Mononuclear cell (primary cell): ENCODE measurements around the gene SLFNL1. TPM values are rescaled to one million over a fixed set of nuclear protein-coding genes. Genes with fewer than 3 reads are reported as not detected.

Experiments
- H3K27me3 ChIP-seq: 2 replicates; pipeline ENCODE4 v1.6.0; 2011; ENCODE audit warnings: low read length, control low read depth; ENCODE audit not compliant: insufficient read depth
- H3K4me1 ChIP-seq: 2 replicates; pipeline ENCODE4 v1.5.1; 2011; ENCODE audit warnings: mild to moderate bottlenecking, low read length, control low read depth; ENCODE audit not compliant: insufficient read depth
- H3K4me3 ChIP-seq: 2 replicates; pipeline ENCODE4 v1.5.1; 2011; ENCODE audit warnings: mild to moderate bottlenecking, low read length, moderate library complexity
- H3K9me3 ChIP-seq: 2 replicates; pipeline ENCODE4 v1.5.1; 2011; ENCODE audit warnings: low read depth, mild to moderate bottlenecking, control low read depth, low read length
- total RNA-seq: library from RNA; depleted of rRNA; stranded (reverse); fragments of >200 nt; gene quantifications from one replicate; pipeline ENCODE4 v1.2.3, GENCODE V29; 2012

Gene SLFNL1
- total RNA-seq, 1 donor: 0.10 TPM

- H3K27me3 ChIP-seq: no peaks in the 10 kb centered on the region
- no peaks in the 10 kb centered on the region for H3K9me3 ChIP-seq
- no peak overlapping the region for H3K4me3 ChIP-seq
- H3K4me1 ChIP-seq: peaks cover 6% of the 10 kb centered on the region
These were observed 49.6 kb downstream of the SLFNL1 start for GRCh38 chr1:40971966-40972365.

- peaks cover 6% of the 10 kb centered on the region for H3K4me1 ChIP-seq
- H3K9me3 ChIP-seq: no peaks in the 10 kb centered on the region
- H3K27me3 ChIP-seq: no peaks in the 10 kb centered on the region
- H3K4me3 ChIP-seq: no peak overlapping the region
These were observed 52.1 kb downstream of the SLFNL1 start for GRCh38 chr1:40969445-40969844.

- H3K4me3 ChIP-seq: no peak overlapping the region
- no peaks in the 10 kb centered on the region for H3K27me3 ChIP-seq
- H3K4me1 ChIP-seq: no peaks in the 10 kb centered on the region
- no peaks in the 10 kb centered on the region for H3K9me3 ChIP-seq
These were observed 55.1 kb downstream of the SLFNL1 start for GRCh38 chr1:40966417-40966816.

Other genes starting within 250 kb of the SLFNL1 start
- gene KCNQ4, start 237.9 kb downstream of the SLFNL1 start, total RNA-seq: under 0.01 TPM
- gene CITED4, start 159.4 kb downstream of the SLFNL1 start, total RNA-seq: 14.4 TPM
- gene CTPS1, start 42.0 kb downstream of the SLFNL1 start, total RNA-seq: 26.1 TPM
- gene SCMH1, start 220.6 kb upstream of the SLFNL1 start, total RNA-seq: 13.5 TPM